NCI-H510A (cell line): ENCODE data around the gene TNIP2.
"Not testable (repeated sequence)": the region's sequence is repeated elsewhere in the genome, so short reads cannot be mapped to it uniquely, and the experiment has no call there.

ENCODE experiments used
- DNase-seq: peaks from one replicate; lab custom pipeline; 2025; lab: John Stamatoyannopoulos, UW

Gene TNIP2

DNA sequence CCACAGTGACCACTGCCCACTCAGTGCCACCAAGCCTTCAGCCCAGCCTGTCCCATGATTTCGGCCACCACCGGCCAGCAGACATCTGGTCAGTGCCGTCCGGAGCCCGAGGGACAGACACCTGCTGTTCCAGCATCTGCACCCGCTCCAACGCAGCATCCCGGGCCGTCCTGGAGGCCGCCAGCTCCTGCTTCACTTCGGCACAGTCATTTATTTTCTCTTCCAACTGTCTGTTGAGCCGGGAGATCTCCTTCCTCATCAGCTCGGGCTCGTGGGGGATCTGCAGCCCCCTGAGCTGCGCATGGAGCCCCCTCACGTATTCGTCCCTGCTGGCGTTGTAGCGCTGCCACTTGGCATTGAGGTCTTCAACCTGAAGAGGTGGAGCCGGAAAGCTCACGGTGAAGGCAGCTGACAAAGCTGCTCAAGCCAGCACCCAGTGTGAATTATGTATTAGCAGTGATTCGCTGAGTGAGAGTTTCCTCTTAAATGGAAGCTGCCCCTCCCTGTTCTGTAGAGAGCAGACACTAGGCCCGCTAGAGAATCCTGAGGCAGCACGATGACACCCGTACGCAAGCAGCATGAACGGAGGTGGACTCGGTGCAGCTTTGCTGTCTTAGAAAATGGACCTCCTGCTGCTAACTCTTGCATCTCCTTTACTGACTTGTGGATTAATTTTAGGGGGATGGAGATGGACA, 11.4 kb downstream of the TNIP2 start:
- DNase-seq, result no peak

- peak; percentile 24 for DNase-seq
Observed at GRCh38 chr4:2743518-2744445, 12.4 kb downstream of the TNIP2 start.

GRCh38 chr4:2742823-2743517, 13.2 kb downstream of the TNIP2 start:
- no peak for DNase-seq

DNA sequence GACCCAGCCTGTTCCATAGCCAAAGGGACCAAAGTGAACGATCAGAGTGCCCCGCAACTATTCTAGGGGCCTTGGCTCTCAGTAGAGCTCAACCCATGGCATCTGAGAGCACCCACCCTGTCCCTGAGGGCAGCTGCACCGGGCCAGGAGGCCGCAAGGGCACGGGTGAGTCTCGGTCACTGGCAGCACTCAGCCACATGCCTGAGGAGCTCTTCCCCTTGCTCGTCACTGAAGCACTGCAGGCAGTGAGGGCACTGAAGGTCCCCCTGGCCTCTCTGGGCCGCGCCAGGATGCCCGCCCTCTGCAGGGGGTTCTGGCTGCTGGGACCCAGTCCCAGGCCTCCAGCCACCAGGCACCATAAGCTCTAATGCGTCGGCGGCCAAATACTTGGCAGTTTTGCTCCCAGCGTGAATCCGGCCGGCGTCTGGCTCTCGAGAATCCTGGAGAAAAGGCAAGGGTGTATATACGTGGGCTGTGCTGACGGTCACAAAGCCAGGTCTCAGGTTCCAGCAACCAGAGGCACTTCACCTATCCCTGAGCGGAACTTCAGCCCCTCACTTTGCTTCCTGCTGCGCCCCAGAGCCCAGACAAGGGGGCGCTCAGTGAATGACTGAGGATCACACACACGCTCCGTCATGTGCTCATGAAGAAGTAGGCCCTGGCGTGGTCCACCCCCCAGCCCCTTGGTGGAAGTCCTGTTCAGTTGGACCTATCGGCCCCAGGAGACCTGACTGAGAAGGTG, 13.9 kb downstream of the TNIP2 start:
- no peak for DNase-seq

DNA sequence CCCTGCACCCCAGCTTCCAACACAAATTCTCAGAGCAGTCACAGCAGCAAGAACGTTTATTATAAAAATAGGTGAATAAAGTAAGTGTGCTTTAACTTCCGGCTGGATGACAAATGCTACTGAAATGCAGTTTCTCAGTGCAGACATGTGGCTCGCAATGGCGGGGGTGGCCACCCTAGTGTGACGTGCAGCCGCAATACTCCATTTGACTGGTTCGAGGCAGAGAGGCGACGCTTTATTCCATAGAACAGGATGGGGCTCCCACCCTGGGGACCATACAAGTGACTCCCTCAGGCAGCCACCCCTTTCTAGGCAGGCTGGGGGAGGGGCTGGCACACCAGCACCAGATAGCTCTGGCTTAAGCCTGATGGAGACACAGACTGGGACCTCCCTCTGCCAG, 14.5 kb downstream of the TNIP2 start:
- DNase-seq, result no peak

GRCh38 chr4:2738296-2738695, 17.8 kb downstream of the TNIP2 start:
- DNase-seq, result not testable (repeated sequence)

DNA sequence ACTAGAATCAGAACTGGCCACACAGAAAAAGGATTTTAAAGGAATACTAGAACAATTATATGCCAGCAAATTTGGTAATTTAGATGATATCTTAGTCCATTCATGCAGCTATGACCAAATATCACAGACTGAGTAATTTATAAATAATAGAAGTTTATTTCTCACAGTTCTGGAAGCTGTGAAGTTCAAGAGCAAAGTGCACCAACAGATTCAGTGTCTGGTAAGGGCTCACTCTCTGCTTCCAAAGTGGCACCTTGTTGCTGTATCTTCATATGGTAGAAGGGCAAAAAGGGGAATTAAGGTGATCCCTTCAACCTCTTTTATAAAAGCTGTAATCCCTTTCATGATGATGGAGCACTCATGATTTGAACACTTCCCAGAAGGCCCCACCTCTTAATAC, 20.3 kb downstream of the TNIP2 start:
- no peak for DNase-seq

DNA sequence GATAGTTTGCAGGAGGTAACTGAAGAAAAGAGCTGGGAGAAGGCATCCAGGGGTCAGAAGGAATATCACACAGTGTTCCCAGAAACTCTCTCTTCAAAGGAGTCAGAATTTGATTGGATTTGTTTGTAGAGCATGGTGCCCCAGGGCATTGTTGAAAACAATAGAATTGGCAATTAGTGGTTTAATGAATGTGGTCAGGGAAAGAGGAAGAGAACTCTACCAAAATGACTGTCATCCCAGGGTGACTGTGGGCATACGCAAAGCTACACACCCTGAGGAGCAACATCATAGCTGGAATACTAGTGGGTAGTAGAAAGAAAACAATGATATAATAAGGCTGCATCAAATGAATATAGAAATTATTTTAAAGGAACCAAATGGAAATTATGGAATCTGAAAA, 21.5 kb downstream of the TNIP2 start:
- DNase-seq, result no peak

DNA sequence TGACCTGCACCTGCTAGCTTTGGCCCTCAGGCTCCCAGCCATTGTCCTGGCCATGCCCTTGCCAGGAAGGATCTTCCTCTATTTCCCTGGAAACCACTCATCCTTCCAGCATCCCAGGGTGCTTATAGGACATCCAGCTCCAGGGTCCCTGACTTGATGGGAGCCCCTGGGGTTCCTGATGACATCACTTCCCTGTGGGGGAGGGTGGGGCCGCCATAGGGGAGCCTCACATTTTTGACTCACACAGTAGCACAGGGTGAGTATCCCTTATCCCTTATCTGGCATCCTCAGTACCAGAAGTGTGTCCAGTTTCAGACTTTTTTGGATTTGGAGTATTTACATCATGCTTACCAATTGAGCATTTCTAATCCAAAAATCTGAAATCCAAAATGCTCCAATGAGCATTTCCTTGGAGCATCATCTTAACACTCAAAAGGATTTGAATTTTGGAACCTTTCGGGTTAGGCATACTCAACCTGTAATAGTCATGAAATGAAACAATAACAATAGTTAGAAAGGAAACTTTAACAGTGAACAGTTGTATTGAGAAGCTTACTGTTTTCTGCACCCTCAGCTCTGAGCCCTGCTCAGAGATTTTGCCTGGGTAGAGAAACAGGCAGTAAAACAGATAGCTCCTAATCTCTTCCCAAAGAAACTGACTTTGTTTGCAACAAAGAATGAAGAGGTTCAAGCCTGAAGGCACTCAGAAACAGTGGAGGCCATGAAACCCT, 22.1 kb downstream of the TNIP2 start:
- DNase-seq, result no peak

- no peak for DNase-seq
Observed at GRCh38 chr4:2733001-2733843, 22.9 kb downstream of the TNIP2 start.

GRCh38 chr4:2732526-2732925, 23.6 kb downstream of the TNIP2 start:
- DNase-seq, result no peak

- no peak for DNase-seq
Observed at GRCh38 chr4:2731907-2732317, 24.2 kb downstream of the TNIP2 start.

- DNase-seq, result no peak
Observed at GRCh38 chr4:2729533-2729875, 26.6 kb downstream of the TNIP2 start.

- DNase-seq, result no peak
Observed at GRCh38 chr4:2728806-2729532, 27.2 kb downstream of the TNIP2 start.

DNA sequence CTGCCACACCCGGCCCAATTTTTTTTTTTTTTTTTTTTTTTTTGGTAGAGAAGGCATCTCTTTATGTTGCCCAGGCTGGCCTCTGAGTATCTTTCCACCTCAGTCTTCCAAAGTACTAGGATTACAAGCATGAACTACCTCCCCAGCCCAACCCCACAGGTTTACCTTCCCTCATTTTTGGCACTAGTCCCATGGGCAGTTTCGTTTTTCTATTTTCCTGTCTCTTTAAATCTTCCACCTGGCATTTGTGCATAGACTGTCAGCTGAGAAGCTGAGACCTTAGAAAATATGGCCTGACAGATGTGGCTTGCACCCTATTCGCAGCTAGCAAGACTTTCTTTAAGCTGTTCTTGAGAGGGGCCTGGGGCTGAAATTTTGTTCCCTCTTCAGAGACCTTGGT, 27.9 kb downstream of the TNIP2 start:
- DNase-seq, result no peak

DNA sequence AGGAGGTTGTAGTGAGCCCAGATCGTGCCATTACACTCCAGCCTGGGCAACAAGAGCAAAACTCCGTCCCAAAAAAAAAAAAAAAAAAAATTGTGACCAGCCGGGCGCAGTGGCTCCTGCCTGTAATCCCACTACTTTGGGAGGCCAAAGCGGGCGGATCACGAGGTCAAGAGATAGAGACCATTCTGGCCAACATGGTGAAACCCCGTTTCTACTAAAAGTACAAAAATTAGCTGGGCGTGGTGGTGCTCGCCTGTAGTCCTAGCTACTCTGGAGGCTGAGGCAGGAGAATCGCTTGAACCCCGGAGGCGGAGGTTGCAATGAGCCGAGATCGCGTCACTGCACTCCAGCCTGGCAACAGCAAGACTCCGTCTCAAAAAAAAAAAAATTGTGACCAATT, 29.3 kb downstream of the TNIP2 start:
- not testable (repeated sequence) for DNase-seq

DNA sequence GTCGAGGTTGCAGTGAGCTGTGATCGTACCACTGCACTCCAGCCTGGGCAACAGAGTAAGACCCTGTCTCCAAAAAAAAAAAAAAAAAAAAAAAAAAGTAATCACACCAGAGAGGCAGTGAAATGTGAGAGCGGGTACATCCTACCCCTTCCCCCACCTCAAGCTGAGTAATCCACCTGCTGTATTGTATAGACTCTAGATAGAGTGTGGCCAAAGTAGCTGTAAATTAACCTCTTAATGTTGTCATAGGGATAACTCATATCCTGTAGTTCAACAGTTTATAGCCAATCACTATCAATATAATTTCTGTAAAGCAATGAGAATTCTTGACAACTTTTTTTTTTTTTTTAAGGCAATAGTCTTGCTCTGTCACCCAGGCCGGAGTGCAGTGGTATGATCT, 30.8 kb downstream of the TNIP2 start:
- no peak for DNase-seq

DNA sequence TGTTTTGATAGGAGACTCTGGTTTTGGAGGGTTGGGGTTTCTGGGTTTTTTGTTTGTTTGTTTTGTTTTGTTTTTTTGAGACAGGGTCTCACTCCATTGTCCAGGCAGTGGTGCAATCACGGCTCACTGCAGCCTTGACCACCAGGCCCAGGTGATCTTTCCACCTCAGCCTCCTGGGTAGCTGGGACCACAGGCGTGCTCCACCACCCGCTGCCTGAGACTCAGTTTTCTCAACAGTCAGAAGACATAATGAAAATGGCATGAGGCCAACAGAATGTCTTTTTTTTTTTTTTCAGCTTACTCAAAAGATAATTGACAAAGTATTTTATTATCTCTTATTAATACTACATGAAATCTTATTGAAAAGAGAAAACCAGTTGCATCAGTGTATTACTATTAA, 32.4 kb downstream of the TNIP2 start:
- no peak for DNase-seq

GRCh38 chr4:2722033-2722432, 34.1 kb downstream of the TNIP2 start:
- DNase-seq, result no peak

DNA sequence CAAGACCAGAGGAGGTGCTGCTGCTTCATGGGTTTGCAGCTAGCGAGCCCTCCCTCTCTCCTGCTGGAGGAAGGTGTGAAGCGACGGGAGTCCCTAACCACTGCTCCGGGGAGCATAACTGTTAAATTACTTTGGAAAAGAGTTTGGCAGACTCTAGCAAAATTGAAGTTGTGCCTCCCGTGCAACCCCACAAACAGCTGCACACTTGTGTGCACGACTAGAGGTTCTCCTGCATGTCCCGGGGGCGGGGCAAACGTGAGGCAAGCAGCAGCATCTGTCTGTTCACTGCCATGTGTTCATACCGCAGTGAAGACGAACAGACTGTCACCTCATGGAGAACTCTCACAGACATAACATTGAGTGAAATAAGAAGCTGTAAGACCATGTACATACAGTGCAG, 34.5 kb downstream of the TNIP2 start:
- DNase-seq, result no peak
